Nasal cavity respiratory epithelium epithelial cell of viscerocranial mucosa (primary cell): Measurements from ENCODE around the gene YIPF2. TPM values are rescaled to one million over a fixed set of nuclear protein-coding genes. Genes with fewer than 3 reads are reported as not detected.

ENCODE experiments used
- total RNA-seq: library from RNA; depleted of rRNA; stranded (reverse); fragments of >200 nt; gene quantifications from 2 replicates; pipeline ENCODE4 v1.2.3, GENCODE V29; 2014

YIPF2 gene
- 70.9 and 111 TPM in 2 replicates for total RNA-seq

DNA sequence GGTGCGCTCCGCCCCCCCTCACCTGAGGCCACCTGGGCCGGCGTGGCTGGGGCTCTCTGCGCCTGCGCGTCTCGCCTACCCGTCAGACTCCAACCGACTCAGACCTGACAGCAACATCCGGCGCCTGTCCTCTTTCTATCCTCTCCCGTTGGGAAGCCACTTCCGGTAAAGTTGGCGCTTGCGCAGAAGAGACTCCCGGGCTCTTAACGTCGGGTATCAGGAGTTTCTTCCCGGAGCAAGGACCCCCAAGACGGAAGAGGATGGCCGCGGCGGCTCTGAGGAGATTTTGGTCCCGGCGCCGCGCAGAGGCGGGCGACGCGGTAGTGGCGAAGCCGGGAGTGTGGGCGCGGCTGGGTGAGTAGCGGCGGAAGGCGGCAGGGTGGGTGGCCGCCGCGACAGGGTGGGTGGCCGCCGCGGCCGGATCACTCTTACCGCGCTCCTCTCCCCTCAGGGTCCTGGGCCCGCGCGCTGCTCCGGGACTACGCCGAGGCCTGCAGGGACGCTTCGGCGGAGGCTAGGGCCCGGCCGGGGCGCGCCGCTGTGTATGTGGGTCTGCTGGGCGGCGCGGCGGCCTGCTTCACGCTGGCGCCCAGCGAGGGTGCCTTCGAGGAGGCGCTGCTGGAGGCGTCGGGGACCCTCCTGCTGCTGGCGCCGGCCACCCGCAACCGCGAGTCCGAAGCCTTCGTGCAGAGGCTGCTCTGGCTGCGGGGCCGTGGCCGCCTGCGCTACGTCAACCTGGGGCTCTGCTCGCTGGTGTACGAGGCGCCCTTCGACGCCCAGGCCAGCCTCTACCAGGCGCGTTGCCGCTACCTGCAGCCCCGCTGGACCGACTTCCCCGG is at the start of gene YIPF2, which contains the start of gene TIMM29:
Gene YIPF2, minus strand, starts transcription at position 77 of the 839 bp plus-strand sequence. CDS start 229 bp downstream, outside the sequence.
Gene TIMM29, plus strand, starts transcription at position 249 of the 839 bp plus-strand sequence. Its CDS starts 12 bp downstream, at position 261.

DNA sequence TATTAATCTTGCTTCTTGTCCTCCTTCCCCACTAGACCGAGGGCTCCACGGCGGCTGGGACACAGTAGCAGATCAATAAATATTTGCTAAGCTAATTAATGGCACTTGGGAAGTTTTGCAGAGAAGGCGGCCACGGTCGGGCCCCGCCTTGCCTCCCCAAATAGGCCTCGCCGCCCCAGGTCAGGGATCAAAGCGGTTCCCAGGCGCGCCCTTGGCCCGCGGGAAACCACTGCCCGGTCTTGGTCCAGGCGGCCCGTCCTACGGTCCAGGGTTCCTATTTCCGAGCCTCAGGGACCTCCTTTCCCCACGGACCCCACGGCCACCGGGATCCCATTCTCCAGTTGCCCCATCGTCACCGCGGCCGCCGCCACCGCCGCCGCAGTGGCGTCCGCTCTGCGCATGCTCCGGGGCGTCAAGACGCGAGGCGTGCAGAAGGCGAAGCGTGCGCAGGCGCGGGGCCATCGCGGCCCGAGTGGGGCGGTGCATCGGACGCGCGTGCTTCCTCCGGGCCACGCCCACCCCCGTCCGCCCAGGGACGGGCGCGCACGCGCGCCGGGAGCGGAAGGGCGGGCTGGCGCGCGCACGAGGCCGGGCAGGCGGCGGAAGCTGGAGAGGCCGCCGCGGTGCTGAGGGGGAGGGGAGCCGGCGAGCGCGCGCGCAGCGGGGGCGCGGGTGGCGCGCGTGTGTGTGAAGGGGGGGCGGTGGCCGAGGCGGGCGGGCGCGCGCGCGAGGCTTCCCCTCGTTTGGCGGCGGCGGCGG is 32.1 kb upstream of the YIPF2 start, which contains the start of gene SMARCA4:
Gene SMARCA4, plus strand, starts transcription at position 717 of the 759 bp plus-strand sequence. CDS start 23,122 bp downstream, outside the sequence.

Other genes with a start within 250 kb of the YIPF2 start
- 15.0 and 25.0 TPM in 2 replicates for gene QTRT1, start 227.2 kb downstream of the YIPF2 start, total RNA-seq
- 64.3 and 144 TPM in 2 replicates for gene DNM2, start 210.6 kb downstream of the YIPF2 start, total RNA-seq
- gene TMED1, start 92.4 kb downstream of the YIPF2 start, total RNA-seq: 16.6 and 26.3 TPM in 2 replicates
- gene C19orf38, start 80.2 kb downstream of the YIPF2 start, total RNA-seq: 0.71 and 1.0 TPM in 2 replicates
- 13.3 and 35.5 TPM in 2 replicates for gene CARM1, start 57.1 kb downstream of the YIPF2 start, total RNA-seq
- gene TIMM29, start 172 bp upstream of the YIPF2 start, total RNA-seq: 28.3 and 38.6 TPM in 2 replicates
- 51.9 and 199 TPM in 2 replicates for gene SMARCA4, start 32.4 kb upstream of the YIPF2 start, total RNA-seq
- 184 and 234 TPM in 2 replicates for gene LDLR, start 160.8 kb upstream of the YIPF2 start, total RNA-seq
- 0.34 and 0.43 TPM in 2 replicates for gene SPC24, start 227.1 kb upstream of the YIPF2 start, total RNA-seq